AG09309 (cell line): ENCODE data around the gene GAGE1.

Source experiments
- DNase-seq: peaks from one replicate; pipeline ENCODE4 v3.0.0-alpha.2; 2010; ENCODE audit warnings: low read depth
- H3K4me3 ChIP-seq: 2 replicates; pipeline ENCODE4 v1.5.1; 2011; ENCODE audit warnings: mild to moderate bottlenecking, low read depth, low read length, moderate library complexity; ENCODE audit not compliant: control insufficient read depth
- CTCF ChIP-seq: IDR thresholded peaks from 2 replicates; pipeline ENCODE4 v1.5.1; 2011; ENCODE audit warnings: mild to moderate bottlenecking, low read depth, low read length, inconsistent platforms; ENCODE audit not compliant: insufficient read depth, control insufficient read depth; ENCODE audit errors: missing control alignments

GAGE1 gene

GRCh38 chrX:49627086-49627777, 28.4 kb downstream of the GAGE1 start:
- no peak overlapping the region for H3K4me3 ChIP-seq
- DNase-seq, result no peak
- no peak for TF ChIP-seq CTCF

DNA sequence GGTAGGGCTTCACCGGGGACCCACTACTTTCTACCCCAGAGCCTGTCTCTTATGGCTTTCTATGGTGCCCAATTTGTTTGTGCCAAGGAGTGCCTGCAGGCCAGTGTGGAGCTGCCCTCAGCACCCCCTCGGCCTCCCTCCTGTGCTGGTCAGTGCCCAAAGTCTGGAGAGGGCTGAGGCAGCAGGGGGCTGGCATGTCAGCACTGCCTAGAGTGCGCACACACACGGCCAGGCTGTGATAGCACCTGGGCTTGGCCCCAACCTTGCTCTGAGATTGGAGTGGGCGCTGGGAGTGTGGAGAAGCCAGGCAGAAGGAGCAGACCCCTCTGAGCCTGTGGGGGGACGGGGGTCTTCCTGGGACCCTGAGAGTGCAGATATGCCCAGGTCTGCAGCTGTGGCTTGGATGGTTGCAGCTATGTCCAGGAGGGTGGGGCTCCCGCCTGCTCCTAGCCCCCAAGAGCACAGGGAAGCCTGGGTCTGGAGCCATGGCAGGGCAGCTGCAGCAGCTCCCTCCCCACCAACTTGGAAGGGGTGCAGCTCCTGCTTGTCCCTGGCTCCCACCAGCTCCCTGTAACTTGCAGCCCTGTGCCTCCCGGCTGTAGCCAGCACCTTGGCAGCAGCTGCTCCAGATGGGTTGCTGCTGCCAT, 46.3 kb downstream of the GAGE1 start:
- no peak for DNase-seq

GRCh38 chrX:49656533-49656932, 57.7 kb downstream of the GAGE1 start:
- no peak overlapping the region for H3K4me3 ChIP-seq
- TF ChIP-seq CTCF, result no peak
- DNase-seq, result no peak

More for the DNA sequence above, 46.3 kb downstream of the GAGE1 start:
- no peak overlapping the region for H3K4me3 ChIP-seq
- TF ChIP-seq CTCF, result no peak
